ENCODE measurements around the gene NECTIN2. TPM values are rescaled to one million over a fixed set of nuclear protein-coding genes. Genes with fewer than 3 reads are reported as not detected.

Gene NECTIN2
- total and polyA plus RNA-seq, 12 donors: 82.7 to 243 (median 129) TPM

GRCh38 chr19:44865196-44865767, 19.2 kb downstream of the NECTIN2 start:
- no peak for DNase-seq
- Histone ChIP-seq H3K27me3 (no peaks in the 10 kb centered on the region), H3K27ac (no peak overlapping the region), H3K36me3 (replicated peaks in 1 of 2) (peaks cover 0 to 30% of the 10 kb centered on the region in 2 donors), H3K9me3 (replicated peaks in 1 of 3) (no peaks in the 10 kb centered on the region), H3K4me1 (replicated peaks in 1 of 2) (peaks cover 4 to 15% of the 10 kb centered on the region in 2 donors), H3K4me3 (no peak overlapping the region)
- intact Hi-C loops (cut with DNase I): no loop called here
- 91 to 97% (median 93%) methylated on average over 18 to 27 of the region's 27 CpGs for WGBS, 4 donors
- TF ChIP-seq CTCF (IDR thresholded peaks at IDR 0.05) (no peak), POLR2A (IDR thresholded peaks at IDR 0.05) (no peak)

GRCh38 chr19:44866664-44867063, 20.6 kb downstream of the NECTIN2 start:
- no peaks in the 10 kb centered on the region for H3K27me3 ChIP-seq
- intact Hi-C loops (cut with DNase I): no loop called here
- H3K27ac ChIP-seq: no peak overlapping the region
- TF ChIP-seq CTCF (IDR thresholded peaks at IDR 0.05) (no peak), POLR2A (IDR thresholded peaks at IDR 0.05) (no peak)
- H3K4me3 ChIP-seq: no peak overlapping the region
- 86 to 97% (median 91%) methylated on average over 4 of the region's 4 CpGs for WGBS, 4 donors
- peaks cover 0 to 32% of the 10 kb centered on the region in 2 donors for H3K36me3 ChIP-seq (replicated peaks in 1 of 2)
- DNase-seq: no peak
- peaks cover 6 to 22% of the 10 kb centered on the region in 2 donors for H3K4me1 ChIP-seq (replicated peaks in 1 of 2)
- no peaks in the 10 kb centered on the region for H3K9me3 ChIP-seq (replicated peaks in 1 of 3)

- Histone ChIP-seq H3K9me3 (replicated peaks in 1 of 3) (no peaks in the 10 kb centered on the region), H3K4me3 (no peak overlapping the region), H3K27me3 (no peaks in the 10 kb centered on the region), H3K27ac (peak overlapping the region in 1 of 5 donors; percentile 22), H3K36me3 (replicated peaks in 1 of 2) (peaks cover 0 to 41% of the 10 kb centered on the region in 2 donors), H3K4me1 (replicated peaks in 1 of 2) (peaks cover 6 to 22% of the 10 kb centered on the region in 2 donors)
- 82 to 93% (median 90%) methylated on average over 12 of the region's 12 CpGs for WGBS, 4 donors
- TF ChIP-seq CTCF (IDR thresholded peaks at IDR 0.05) (no peak), POLR2A (IDR thresholded peaks at IDR 0.05) (no peak)
- intact Hi-C loops (cut with DNase I): no loop called here
- no peak for DNase-seq
Observed at GRCh38 chr19:44867578-44867977, 21.5 kb downstream of the NECTIN2 start.

- peak in 6 of 7 donors; percentile 58 to 75 (median 68) for DNase-seq
- Histone ChIP-seq H3K4me3 (no peak overlapping the region), H3K4me1 (replicated peaks in 1 of 2) (peaks cover 6 to 22% of the 10 kb centered on the region in 2 donors), H3K27me3 (no peaks in the 10 kb centered on the region), H3K27ac (peak overlapping the region in 3 of 5 donors; percentile 14 to 80 (median 79)), H3K36me3 (replicated peaks in 1 of 2) (peaks cover 0 to 62% of the 10 kb centered on the region in 2 donors), H3K9me3 (replicated peaks in 1 of 3) (no peaks in the 10 kb centered on the region)
- TF ChIP-seq CTCF (IDR thresholded peaks at IDR 0.05) (no peak), POLR2A (IDR thresholded peaks at IDR 0.05) (no peak)
- WGBS, 4 donors: 56 to 66% (median 61%) methylated on average over 13 of the region's 13 CpGs
- intact Hi-C loops (cut with DNase I): no loop called here
Observed at GRCh38 chr19:44869733-44870470, 23.8 kb downstream of the NECTIN2 start.
